HEK293T (cell line): ENCODE data around the gene TEN1.

ENCODE experiments used
- ARNT ChIP-seq: fragments of 450-650 bp; IDR thresholded peaks from 2 replicates; pipeline ENCODE4 v1.6.1; 2017; ENCODE audit warnings: mild to moderate bottlenecking
- BHLHE40 ChIP-seq: fragments of 450-650 bp; IDR thresholded peaks from 2 replicates; pipeline ENCODE4 v1.6.1; 2016; ENCODE audit warnings: mild to moderate bottlenecking, moderate library complexity, borderline replicate concordance
- CTBP1 ChIP-seq: fragments of 450-650 bp; IDR thresholded peaks from 2 replicates; pipeline ENCODE4 v1.6.1; 2016; ENCODE audit warnings: borderline replicate concordance
- ELF4 ChIP-seq: fragments of 450-650 bp; IDR thresholded peaks from 2 replicates; pipeline ENCODE4 v1.6.1; 2017; ENCODE audit warnings: antibody characterized with exemption
- FOXA1 ChIP-seq: fragments of 450-650 bp; IDR thresholded peaks from 2 replicates; pipeline ENCODE4 v1.6.1; 2016; ENCODE audit warnings: mild to moderate bottlenecking
- FOXK2 ChIP-seq: fragments of 450-650 bp; IDR thresholded peaks from 2 replicates; pipeline ENCODE4 v1.6.1; 2016; ENCODE audit warnings: mild to moderate bottlenecking
- FOXM1 ChIP-seq: fragments of 450-650 bp; IDR thresholded peaks from 2 replicates; pipeline ENCODE4 v1.6.1; 2017; ENCODE audit warnings: mild to moderate bottlenecking, borderline replicate concordance
- HDGF ChIP-seq: fragments of 450-650 bp; IDR thresholded peaks from 2 replicates; pipeline ENCODE4 v1.6.1; 2017; ENCODE audit warnings: antibody characterized with exemption, borderline replicate concordance
- LEF1 ChIP-seq: fragments of 450-650 bp; IDR thresholded peaks from 2 replicates; pipeline ENCODE4 v1.6.1; 2017; ENCODE audit warnings: mild to moderate bottlenecking, borderline replicate concordance
- NFRKB ChIP-seq: fragments of 450-650 bp; IDR thresholded peaks from 2 replicates; pipeline ENCODE4 v1.6.1; 2016; ENCODE audit warnings: mild to moderate bottlenecking, moderate library complexity
- SP1 ChIP-seq: fragments of 450-650 bp; IDR thresholded peaks from 2 replicates; pipeline ENCODE4 v1.6.1; 2017
- SUZ12 ChIP-seq: fragments of 450-650 bp; IDR thresholded peaks from 2 replicates; pipeline ENCODE4 v1.6.1; 2016; ENCODE audit warnings: mild to moderate bottlenecking
- TARDBP ChIP-seq: fragments of 450-650 bp; IDR thresholded peaks from 2 replicates; pipeline ENCODE4 v1.6.1; 2016
- ZNF384 ChIP-seq: fragments of 450-650 bp; IDR thresholded peaks from 2 replicates; pipeline ENCODE4 v1.6.1; 2016

GRCh38 chr17:76018801-76019200 lies 39.8 kb downstream of the TEN1 start:
- TF ChIP-seq NFRKB (no peak), ARNT (no peak), HDGF (no peak), BHLHE40 (no peak), CTBP1 (no peak), SUZ12 (no peak), FOXK2 (no peak), ELF4 (no peak), FOXM1 (no peak), FOXA1 (no peak), LEF1 (no peak), TARDBP (no peak), ZNF384 (no peak), SP1 (no peak)
